ENCODE data around the gene GPRC5B.

GPRC5B gene

DNA sequence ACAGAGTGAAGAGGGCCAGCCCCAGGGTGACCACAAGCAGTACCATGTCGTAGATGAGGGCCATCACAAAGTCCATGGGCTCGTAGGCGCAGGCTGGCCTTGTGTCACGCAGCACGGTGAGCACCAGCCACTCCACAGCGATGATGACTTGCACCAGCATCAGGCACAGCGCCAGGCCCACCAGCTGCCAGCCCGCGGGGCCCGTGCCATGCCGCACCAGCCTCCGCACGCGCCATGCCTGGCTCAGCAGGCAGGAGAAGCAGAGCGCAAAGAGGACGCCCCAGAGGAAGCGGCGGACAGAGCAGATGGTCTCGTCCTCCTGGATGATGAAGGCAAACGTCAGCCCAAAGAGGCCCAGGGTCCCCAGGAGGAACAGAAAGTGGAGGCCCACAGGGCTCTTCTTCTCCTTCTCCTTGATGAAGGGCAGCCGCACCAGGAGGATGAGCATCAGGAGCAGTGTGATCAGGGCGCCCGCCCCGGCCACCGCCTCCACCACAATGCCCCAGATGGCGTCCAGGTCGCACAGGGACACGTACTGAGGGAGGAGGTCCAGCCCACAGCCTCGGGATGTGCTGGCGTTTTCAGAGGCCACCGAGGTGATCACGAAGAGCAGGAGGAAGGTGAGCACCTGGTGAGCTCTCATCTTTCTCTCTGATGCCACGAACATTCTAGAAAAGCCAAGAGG lies 12.3 kb downstream of the GPRC5B start:
- no peaks in the 10 kb centered on the region for H3K36me3 ChIP-seq (ENCODE audit: control insufficient read depth, insufficient read depth, low read length)
- TF ChIP-seq CTCF (IDR thresholded peaks at IDR 0.05; ENCODE audit: insufficient read depth, low read length, poor library complexity, severe bottlenecking) = no peak
- H3K4me3 ChIP-seq (replicated peaks; ENCODE audit: low read depth, low read length) = no peak overlapping the region
- no peak for DNase-seq (ENCODE audit: extremely low read depth, insufficient read length)
- H3K27me3 ChIP-seq (replicated peaks; ENCODE audit: control insufficient read depth, insufficient read depth, low read length) = no peaks in the 10 kb centered on the region

- DNase-seq (ENCODE audit: extremely low read depth, insufficient read length) = no peak
- H3K4me3 ChIP-seq (replicated peaks; ENCODE audit: low read depth, low read length) = no peak overlapping the region
- no peak for TF ChIP-seq CTCF (IDR thresholded peaks at IDR 0.05; ENCODE audit: insufficient read depth, low read length, poor library complexity, severe bottlenecking)
- H3K36me3 ChIP-seq (ENCODE audit: control insufficient read depth, insufficient read depth, low read length) = no peaks in the 10 kb centered on the region
- no peaks in the 10 kb centered on the region; the same call in 1 of the 2 replicates for H3K27me3 ChIP-seq (replicated peaks; ENCODE audit: control insufficient read depth, insufficient read depth, low read length)
These were observed 12.9 kb downstream of the GPRC5B start for GRCh38 chr16:19871721-19872120.

DNA sequence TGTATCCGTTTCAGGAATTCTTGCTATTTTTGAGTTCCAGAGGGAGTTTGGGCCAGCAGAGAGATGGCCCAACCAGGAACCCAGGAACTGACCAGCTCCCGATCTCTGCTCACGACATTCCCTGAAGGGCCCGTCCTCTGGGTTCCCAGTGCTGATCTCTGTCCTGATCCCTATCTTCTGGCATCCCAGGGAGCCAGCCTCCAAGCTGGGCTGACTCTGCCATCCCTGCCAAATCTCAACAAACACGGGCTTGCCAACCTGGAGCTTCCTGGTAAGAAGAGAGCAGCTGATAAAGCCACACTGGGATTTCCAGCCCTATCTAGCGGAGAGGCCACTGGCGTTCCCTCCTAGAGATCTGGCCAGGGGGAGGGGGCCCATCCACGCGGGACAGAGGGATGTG lies 16.2 kb downstream of the GPRC5B start:
- H3K27me3 ChIP-seq (replicated peaks; ENCODE audit: control insufficient read depth, insufficient read depth, low read length) = no peaks in the 10 kb centered on the region; the same call in 1 of the 2 replicates
- no peak for DNase-seq (ENCODE audit: extremely low read depth, insufficient read length)
- H3K4me3 ChIP-seq (replicated peaks; ENCODE audit: low read depth, low read length) = no peak overlapping the region
- H3K36me3 ChIP-seq (ENCODE audit: control insufficient read depth, insufficient read depth, low read length) = no peaks in the 10 kb centered on the region
- no peak for TF ChIP-seq CTCF (IDR thresholded peaks at IDR 0.05; ENCODE audit: insufficient read depth, low read length, poor library complexity, severe bottlenecking)

GRCh38 chr16:19864566-19864965 lies 20.1 kb downstream of the GPRC5B start:
- no peaks in the 10 kb centered on the region for H3K36me3 ChIP-seq (ENCODE audit: control insufficient read depth, insufficient read depth, low read length)
- no peak for DNase-seq (ENCODE audit: extremely low read depth, insufficient read length)
- no peak for TF ChIP-seq CTCF (IDR thresholded peaks at IDR 0.05; ENCODE audit: insufficient read depth, low read length, poor library complexity, severe bottlenecking)

GRCh38 chr16:19863990-19864389 lies 20.7 kb downstream of the GPRC5B start:
- Histone ChIP-seq H3K4me3 (replicated peaks; ENCODE audit: low read depth, low read length) (no peak overlapping the region), H3K36me3 (ENCODE audit: control insufficient read depth, insufficient read depth, low read length) (no peaks in the 10 kb centered on the region), H3K27me3 (replicated peaks; ENCODE audit: control insufficient read depth, insufficient read depth, low read length) (no peaks in the 10 kb centered on the region; the same call in 1 of the 2 replicates)
- no peak for TF ChIP-seq CTCF (IDR thresholded peaks at IDR 0.05; ENCODE audit: insufficient read depth, low read length, poor library complexity, severe bottlenecking)
- DNase-seq (ENCODE audit: extremely low read depth, insufficient read length) = no peak

More at GRCh38 chr16:19864566-19864965, 20.1 kb downstream of the GPRC5B start:
- no peak overlapping the region for H3K4me3 ChIP-seq (replicated peaks; ENCODE audit: low read depth, low read length)
- H3K27me3 ChIP-seq (replicated peaks; ENCODE audit: control insufficient read depth, insufficient read depth, low read length) = no peaks in the 10 kb centered on the region; the same call in 1 of the 2 replicates

Measured in GM06990 (cell line).